GM19193 (cell line): ENCODE data around the gene FXYD3.

ENCODE experiments used
- POLR2A ChIP-seq: IDR thresholded peaks from 4 replicates; pipeline ENCODE4 v1.6.1; 2011; ENCODE audit not compliant: insufficient read depth, insufficient read length; ENCODE audit errors: extremely low read depth

Gene FXYD3

GRCh38 chr19:35095667-35096368 is 19.8 kb upstream of the FXYD3 start:
- TF ChIP-seq POLR2A: no peak

GRCh38 chr19:35098413-35099049 is 17.1 kb upstream of the FXYD3 start:
- no peak for TF ChIP-seq POLR2A

DNA sequence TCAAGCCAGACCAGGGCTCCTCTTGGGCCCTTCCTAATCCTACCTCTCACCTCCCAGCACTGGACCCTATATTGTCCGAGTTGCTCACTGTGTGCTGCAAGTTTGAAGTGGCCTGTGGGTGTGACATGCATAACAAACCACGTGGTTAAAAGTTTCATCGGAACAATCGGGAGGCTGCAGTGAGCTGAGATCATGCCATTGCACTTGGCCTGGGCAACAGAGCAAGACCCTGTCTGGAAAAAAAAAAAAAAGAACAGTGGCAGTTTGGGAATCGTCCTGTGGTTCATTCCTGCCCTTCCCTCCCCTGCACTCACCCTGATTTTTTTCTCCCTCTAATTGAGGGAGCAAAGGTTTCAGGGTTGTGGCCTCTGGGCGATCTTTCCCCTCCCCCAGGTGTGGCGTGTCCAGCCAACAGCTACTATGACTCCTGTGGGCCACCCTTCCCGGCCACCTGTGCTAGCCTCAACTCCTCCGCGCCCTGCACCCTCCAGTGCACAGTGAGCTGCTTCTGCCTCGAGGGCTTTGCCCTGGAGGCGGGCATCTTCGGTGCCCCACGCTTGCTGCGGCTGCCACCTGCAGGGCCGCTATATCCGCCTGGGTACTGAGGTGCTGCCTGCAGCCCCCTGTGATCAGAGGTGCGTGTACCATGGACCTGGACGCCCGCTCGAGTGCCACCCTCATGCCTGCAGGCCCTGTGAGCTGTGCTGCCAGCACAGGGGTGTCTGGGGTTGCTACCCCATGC is 16.3 kb upstream of the FXYD3 start:
- TF ChIP-seq POLR2A: no peak

GRCh38 chr19:35099897-35100275 is 15.7 kb upstream of the FXYD3 start:
- TF ChIP-seq POLR2A: no peak

GRCh38 chr19:35100588-35101533 is 14.8 kb upstream of the FXYD3 start:
- TF ChIP-seq POLR2A: no peak

GRCh38 chr19:35104361-35104760 is 11.3 kb upstream of the FXYD3 start:
- TF ChIP-seq POLR2A: no peak

- no peak for TF ChIP-seq POLR2A
These were observed 10.6 kb upstream of the FXYD3 start for GRCh38 chr19:35105047-35105410.

- no peak for TF ChIP-seq POLR2A
These were observed 10.0 kb upstream of the FXYD3 start for GRCh38 chr19:35105411-35106290.

- TF ChIP-seq POLR2A: no peak
These were observed 9.4 kb upstream of the FXYD3 start for GRCh38 chr19:35106291-35106583.

- no peak for TF ChIP-seq POLR2A
These were observed 8.6 kb upstream of the FXYD3 start for GRCh38 chr19:35106898-35107541.

DNA sequence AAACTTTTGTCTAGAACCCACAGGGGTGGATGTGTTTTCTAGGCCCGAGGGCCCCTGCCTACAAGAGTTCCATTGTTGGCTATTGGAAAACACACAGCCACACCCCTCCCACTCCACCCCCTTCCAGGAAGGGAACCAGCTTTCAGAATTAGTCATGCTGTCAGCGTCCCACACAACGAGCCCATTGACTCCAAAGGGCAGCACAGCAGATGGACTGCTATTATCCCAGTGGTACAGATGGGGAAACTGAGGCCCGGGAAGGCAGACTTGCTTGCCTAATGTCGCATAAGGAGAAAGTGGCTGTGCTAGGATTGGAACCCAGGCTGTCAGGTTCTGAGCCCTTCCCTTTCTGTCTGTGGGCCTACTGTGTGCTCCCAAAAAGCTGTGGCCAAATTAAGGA is 8.1 kb upstream of the FXYD3 start:
- no peak for TF ChIP-seq POLR2A

DNA sequence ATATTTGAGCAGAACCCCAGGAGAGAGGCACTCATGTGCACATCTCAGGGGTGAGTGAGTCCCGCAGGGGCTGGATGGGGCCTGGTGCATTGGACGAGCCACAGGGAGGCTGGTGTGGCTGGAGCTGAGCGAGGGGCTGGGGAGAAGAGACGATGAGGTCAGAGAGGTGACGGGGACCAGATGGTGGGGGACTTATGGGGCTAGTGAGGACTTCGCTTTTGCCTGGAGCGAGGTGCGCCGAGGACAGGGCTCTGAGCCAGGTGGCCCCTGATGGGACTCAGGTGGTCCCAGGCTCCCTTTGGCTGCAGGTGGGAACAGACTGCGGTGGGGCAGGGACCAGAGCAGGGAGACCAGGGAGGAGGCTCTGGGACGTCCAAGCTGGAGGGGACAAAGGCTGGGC is 6.9 kb upstream of the FXYD3 start:
- no peak for TF ChIP-seq POLR2A

DNA sequence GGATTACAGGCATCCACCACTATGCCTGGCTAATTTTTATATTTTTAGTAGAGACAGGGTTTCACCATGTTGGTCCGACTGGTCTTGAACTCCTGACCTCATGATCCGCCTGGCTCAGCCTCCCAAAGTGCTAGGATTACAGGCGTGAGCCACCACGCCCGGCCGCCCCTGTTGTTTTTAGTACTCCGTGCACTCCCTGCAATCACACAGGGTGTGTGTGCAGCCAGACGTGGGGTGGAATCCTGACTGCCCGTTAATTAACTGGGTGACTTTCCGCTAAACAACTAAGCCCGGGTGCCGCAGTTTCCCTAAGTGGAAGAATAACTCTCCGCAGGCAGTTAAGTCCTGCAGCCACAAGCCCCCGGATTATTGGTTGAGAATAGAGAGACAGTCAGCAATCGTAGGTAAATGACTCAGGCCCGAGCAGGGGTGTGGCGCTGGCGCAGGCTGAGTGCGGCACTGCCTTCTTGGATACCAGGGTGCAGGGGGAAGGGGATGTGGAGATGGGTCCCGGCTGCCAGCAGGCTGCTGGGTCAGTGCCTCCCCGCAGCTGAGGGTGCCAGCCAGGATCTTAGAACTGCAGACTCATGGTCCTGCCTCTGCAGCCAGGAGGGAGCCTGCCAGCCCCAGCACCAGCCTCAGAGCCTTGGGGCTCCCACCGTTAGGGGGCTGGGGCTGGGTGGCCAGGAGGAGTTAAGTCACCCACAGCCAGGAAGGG is 6.1 kb upstream of the FXYD3 start:
- no peak for TF ChIP-seq POLR2A
